ENCODE data around the gene OR2T8.

Gene OR2T8

DNA sequence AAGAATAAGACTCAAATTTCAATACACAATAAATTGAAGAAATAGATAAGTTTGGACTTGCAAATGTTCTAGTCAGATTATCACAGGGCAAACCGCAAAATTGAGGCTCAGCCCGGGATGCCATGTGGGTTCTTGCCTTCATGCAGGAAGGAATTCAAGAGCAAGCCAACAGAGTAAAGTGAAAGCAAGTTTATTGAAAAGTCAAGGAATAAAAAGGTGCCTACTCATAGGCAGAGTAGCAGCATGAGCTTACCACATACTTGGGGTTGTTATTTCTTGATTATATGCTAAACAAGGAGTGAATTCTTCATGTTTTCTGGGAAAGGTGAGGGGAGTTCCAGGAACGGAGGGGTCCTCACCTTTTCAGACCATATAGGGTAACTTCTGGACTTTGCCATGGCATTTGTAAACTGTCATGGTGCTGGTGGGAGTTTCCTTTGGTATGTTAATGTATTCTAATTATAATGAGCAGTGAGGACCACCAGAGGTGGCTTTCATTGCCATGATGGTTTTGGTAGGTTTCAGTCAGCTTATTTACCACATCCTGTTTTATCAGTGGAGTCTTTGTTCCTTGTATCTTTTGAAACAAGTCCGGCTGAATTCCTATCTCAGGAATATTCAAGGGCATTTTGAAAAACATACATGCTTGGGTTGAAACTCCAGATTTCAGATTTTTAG is 43.0 kb downstream of the OR2T8 start:
- DNase-seq, result no peak

DNA sequence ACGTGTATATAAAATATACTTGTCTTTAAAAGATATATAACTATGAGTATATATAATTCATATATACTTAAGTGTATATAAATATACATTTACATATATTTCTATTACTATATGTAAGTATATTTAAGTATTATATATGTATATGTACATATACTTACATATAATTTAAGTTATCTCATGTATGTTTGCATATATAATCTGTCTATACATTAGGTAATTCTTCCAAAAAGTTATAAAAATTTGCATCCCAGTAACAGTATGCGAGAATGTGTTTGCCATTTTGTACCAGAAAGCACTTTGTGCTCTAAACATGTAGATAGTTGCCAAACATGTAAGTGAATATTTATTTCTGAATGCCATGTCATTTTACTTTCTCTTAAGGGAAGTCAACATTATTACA is 44.9 kb downstream of the OR2T8 start, which contains the start of gene OR2AK2:
Gene OR2AK2, plus strand, starts transcription at position 301 of the 400 bp plus-strand sequence. CDS start 144 bp downstream, outside the sequence.
- DNase-seq, result no peak

DNA sequence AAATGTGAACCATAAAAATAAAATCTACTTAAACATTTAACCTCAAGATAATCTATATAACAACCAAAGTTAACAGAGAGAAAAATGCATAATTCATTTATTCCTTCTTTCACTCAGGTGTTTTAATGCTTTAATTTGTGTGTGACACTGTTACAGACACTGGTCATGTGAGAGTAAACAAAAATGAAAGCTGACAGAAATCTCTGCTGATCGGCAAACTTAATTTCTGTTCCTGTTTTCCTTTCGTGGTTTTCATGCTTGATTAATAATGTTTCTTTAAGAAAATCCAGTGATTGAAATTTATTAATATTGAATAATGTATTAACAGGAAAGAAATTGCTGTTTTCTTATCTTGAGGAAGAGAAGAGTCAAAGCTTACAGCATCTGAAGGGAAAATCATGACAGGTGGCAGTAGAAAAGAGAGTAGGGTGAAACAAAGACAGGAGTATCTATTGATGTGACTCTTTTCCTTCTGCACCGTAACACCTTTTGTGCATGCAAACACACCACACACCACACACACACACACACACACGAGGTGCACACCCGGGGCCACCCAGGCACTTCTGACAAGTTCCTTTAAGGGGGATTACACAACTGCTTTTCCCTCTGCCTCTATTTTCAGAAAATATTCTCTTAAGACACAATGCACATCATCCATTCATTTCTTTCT is 46.6 kb downstream of the OR2T8 start:
- no peak for DNase-seq

Data from stimulated activated CD4-positive, alpha-beta T cell treated with anti-CD3 and anti-CD28 coated beads, Interleukin-4, amount 100 ng/mL, for 24 hours (primary cell).